Measurements from ENCODE around the gene HMGXB3.
"Not testable (repeated sequence)": the region's sequence is repeated elsewhere in the genome, so short reads cannot be mapped to it uniquely, and the experiment has no call there.

HMGXB3 gene

DNA sequence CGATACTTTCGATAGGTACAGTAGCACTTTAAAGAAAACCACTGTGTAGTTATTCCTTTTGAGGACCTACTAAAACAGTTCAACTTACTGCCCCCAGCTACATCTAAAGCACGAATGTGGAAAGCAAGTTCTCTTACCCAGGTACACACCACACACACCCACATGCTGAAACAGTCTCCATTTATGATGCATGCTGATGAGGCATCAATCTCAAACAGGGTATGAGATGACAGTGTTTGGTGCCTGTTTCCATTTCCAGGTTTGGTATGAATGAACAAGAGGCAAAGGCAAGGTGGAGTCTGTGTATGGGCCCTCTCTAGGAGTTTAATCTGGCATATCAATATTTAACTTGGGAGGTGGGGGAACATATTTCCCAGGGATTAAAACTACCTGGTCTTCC, 13.9 kb downstream of the HMGXB3 start:
- ATAC-seq (replicated peaks; ENCODE audit: extremely low read depth, poor library complexity, severe bottlenecking) (no peak), DNase-seq (ENCODE audit: low spot score in 2 of 2) (no peak)
- Mint-ChIP-seq H3K27ac (ENCODE audit: low read depth) (no peak overlapping the region), H3K36me3 (ENCODE audit: insufficient read depth) (peaks cover 58% of the 10 kb centered on the region), H3K4me1 (no peaks in the 10 kb centered on the region), H3K9me3 (no peaks in the 10 kb centered on the region), H3K27me3 (no peaks in the 10 kb centered on the region), H3K4me3 (no peak overlapping the region)

DNA sequence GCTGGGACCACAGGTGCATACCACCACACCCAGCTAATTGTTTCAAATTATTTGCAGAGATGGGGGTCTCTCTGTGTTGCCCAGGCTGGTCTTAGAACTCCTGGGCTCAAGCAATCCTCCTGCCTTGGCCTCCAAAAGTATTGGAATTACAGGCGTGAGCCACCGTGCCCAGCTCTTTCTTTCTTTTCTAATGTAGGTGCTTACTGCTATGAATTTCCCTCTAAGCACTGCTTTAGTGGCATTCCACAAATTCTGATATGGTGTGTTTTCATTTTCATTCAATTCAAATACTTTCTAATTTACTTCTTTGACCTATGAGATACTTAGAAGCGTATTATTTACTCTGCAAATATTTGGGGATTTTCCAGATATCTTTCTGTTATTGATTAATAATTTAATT, 14.9 kb downstream of the HMGXB3 start:
- H3K4me3 Mint-ChIP-seq: no peak overlapping the region
- no peaks in the 10 kb centered on the region for H3K9me3 Mint-ChIP-seq
- no peaks in the 10 kb centered on the region for H3K27me3 Mint-ChIP-seq
- H3K27ac Mint-ChIP-seq (ENCODE audit: low read depth): no peak overlapping the region
- no peak for DNase-seq (ENCODE audit: low spot score in 2 of 2)
- no peak for ATAC-seq (replicated peaks; ENCODE audit: extremely low read depth, poor library complexity, severe bottlenecking)
- peaks cover 61% of the 10 kb centered on the region for H3K36me3 Mint-ChIP-seq (ENCODE audit: insufficient read depth)
- no peaks in the 10 kb centered on the region for H3K4me1 Mint-ChIP-seq

DNA sequence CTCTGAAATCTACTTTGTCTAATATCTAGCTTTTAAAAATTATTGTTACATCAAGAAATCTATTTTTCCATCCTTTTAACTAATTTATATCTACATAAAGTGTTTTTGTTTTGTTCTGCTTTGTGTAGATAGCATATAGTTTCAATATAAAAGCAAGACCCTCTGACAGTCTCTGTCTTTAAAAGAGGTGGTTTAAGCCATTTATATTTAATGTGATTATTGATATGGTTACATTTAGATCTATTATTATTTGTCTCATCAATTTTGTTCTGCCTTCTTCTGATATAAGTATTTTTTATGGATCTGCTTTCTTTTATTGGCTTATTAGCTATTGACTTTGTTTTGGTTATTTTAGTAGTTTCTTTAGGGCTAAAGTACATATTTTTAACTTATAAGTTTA, 16.0 kb downstream of the HMGXB3 start:
- no peak for ATAC-seq (replicated peaks; ENCODE audit: extremely low read depth, poor library complexity, severe bottlenecking)
- Mint-ChIP-seq H3K4me3 (no peak overlapping the region), H3K27me3 (no peaks in the 10 kb centered on the region), H3K4me1 (no peaks in the 10 kb centered on the region), H3K36me3 (ENCODE audit: insufficient read depth) (peaks cover 65% of the 10 kb centered on the region), H3K9me3 (no peaks in the 10 kb centered on the region), H3K27ac (ENCODE audit: low read depth) (no peak overlapping the region)
- no peak for DNase-seq (ENCODE audit: low spot score in 2 of 2)

DNA sequence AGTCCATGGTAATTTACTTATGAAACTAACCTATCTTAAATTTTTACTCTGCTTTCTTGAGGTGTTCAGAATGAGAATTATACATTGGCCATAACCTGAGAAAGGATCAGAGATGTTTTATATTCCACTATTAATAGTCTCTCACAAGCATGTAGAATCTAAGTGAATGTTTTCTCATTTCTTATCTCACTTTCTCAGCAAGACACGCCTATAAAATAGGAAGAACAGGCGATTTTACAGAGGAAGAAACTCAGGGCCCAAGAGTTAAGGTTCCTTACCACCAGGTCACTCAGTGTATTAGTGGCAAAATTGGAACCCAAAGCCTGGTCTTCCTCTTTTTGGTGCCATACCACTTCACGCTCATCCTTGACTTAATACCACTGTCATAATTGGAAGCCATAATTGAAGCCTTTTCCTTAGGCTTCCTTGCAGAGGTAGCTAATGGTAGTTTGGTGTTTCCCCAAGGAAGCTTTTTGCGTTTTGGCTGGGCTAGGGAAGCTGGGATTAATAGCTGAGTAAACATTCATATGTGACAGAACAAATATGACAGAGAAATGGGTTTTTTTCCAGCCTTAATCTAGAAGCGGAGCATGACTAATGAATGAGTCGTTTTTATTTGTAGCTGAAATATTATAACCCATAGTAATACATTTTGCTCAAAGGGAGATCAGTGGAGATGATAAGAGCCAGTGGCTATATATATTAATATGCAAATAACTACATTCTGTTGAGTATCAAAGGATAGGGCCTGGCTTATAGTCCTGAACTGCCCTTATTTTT, 16.9 kb downstream of the HMGXB3 start:
- Mint-ChIP-seq H3K9me3 (no peaks in the 10 kb centered on the region), H3K4me3 (no peak overlapping the region), H3K27ac (ENCODE audit: low read depth) (no peak overlapping the region), H3K4me1 (no peaks in the 10 kb centered on the region), H3K36me3 (ENCODE audit: insufficient read depth) (peaks cover 68% of the 10 kb centered on the region), H3K27me3 (no peaks in the 10 kb centered on the region)
- ATAC-seq (replicated peaks; ENCODE audit: extremely low read depth, poor library complexity, severe bottlenecking) (no peak), DNase-seq (ENCODE audit: low spot score in 2 of 2) (no peak)

DNA sequence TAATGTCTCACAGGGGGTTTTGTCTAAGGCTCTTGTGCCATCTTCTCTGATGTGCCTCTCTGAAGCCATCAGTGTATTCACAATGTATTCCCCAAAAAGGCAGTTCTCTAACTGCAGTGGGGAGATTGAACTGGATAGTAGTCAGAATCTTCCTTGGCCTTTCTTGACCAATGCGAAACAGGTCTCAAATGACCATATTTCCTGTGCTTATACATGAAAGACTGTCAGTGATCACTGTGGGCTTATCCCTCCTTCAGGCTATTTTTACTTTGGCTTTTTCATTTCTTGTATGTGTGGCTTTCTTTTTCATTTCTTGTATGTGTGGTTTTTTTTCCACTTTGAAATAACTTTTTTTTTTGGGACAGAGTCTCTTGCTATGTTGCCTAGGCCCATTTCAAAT, 19.7 kb downstream of the HMGXB3 start:
- Mint-ChIP-seq H3K4me1 (no peaks in the 10 kb centered on the region), H3K27ac (ENCODE audit: low read depth) (no peak overlapping the region), H3K9me3 (no peaks in the 10 kb centered on the region), H3K36me3 (ENCODE audit: insufficient read depth) (peaks cover 70% of the 10 kb centered on the region), H3K4me3 (no peak overlapping the region), H3K27me3 (no peaks in the 10 kb centered on the region)
- ATAC-seq (replicated peaks; ENCODE audit: extremely low read depth, poor library complexity, severe bottlenecking) (no peak), DNase-seq (ENCODE audit: low spot score in 2 of 2) (no peak)

DNA sequence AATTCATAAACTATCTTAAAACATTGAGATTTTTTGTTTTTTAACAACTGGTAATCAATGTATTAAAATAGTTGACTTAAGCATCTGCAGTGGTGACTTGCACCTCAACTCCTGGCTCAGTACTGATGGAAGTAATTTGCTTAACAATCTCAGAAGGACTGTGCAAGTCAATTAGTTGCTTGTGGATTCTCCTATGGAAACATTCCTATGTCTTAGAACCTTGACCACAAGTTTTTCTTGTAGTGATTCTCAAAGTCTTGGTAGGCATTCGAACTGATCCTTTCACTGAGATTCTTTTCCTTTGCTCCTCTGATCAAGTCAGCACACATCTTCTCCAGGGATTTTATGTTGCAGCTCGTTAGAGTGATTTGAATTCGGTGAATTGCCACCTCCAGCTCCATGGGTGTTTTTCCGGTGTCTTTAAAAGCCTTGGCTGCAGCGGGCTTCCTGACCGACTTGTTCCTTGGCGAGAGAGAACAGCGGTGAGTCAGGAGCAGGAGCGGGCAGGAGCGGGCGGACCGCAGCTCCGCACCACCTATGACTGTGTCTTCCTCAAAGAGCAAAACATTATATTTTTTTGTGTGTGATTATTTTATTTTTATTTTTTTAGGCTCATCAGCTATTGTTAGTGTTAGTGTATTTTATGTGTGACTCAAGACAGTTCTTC, 21.1 kb downstream of the HMGXB3 start:
- no peak for ATAC-seq (replicated peaks; ENCODE audit: extremely low read depth, poor library complexity, severe bottlenecking)
- Mint-ChIP-seq H3K4me3 (no peak overlapping the region), H3K27me3 (no peaks in the 10 kb centered on the region)

DNA sequence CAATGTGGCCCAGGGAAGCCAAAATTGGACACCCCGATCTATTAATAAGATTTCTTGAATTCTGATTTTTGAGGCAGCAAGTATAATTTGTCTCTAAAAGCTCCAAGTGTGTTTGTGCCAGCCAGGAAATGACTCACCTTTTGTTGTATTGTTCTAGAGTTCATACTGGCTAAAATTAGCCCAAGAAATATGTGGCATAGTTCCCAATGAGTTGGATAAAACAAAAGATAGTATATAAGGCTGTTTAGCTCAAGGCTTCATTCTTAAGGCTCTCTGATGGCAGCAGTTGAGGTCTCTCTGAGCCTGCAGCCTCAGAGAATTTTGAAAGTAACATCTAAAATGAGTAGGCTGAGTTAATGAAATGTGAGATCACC, 21.6 kb downstream of the HMGXB3 start:
- Mint-ChIP-seq H3K27me3 (no peaks in the 10 kb centered on the region), H3K4me1 (no peaks in the 10 kb centered on the region), H3K4me3 (no peak overlapping the region), H3K36me3 (ENCODE audit: insufficient read depth) (peaks cover 74% of the 10 kb centered on the region), H3K9me3 (no peaks in the 10 kb centered on the region), H3K27ac (ENCODE audit: low read depth) (no peak overlapping the region)
- ATAC-seq (replicated peaks; ENCODE audit: extremely low read depth, poor library complexity, severe bottlenecking) (no peak), DNase-seq (ENCODE audit: low spot score in 2 of 2) (no peak)

More for the DNA sequence above, 21.1 kb downstream of the HMGXB3 start:
- Mint-ChIP-seq H3K4me1 (no peaks in the 10 kb centered on the region), H3K27ac (ENCODE audit: low read depth) (no peak overlapping the region), H3K36me3 (ENCODE audit: insufficient read depth) (peaks cover 75% of the 10 kb centered on the region), H3K9me3 (no peaks in the 10 kb centered on the region)
- no peak for DNase-seq (ENCODE audit: low spot score in 2 of 2)

DNA sequence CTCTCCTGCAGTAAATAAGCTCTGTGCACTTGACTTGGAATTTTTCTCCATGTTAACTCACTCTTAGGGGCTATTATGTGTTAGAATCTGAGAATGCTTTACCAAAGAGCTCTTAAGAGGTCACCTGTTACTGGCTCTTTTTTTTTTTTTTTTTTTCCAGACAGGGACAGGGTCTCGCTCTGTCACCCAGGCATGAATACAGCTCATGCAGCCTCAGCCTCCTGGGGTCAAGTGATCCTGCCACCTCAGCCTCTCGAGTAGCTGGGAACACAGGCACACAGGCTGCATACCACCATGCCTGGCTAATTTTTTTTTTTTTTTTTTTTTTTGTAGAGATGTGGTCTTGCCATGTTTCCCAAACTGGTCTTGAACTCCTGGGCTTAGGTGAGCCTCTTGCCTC, 22.1 kb downstream of the HMGXB3 start:
- Mint-ChIP-seq H3K36me3 (ENCODE audit: insufficient read depth) (peaks cover 74% of the 10 kb centered on the region), H3K27me3 (no peaks in the 10 kb centered on the region), H3K4me3 (no peak overlapping the region), H3K4me1 (no peaks in the 10 kb centered on the region), H3K27ac (ENCODE audit: low read depth) (no peak overlapping the region), H3K9me3 (no peaks in the 10 kb centered on the region)
- DNase-seq (ENCODE audit: low spot score in 2 of 2) (no peak), ATAC-seq (replicated peaks; ENCODE audit: extremely low read depth, poor library complexity, severe bottlenecking) (no peak)

GRCh38 chr5:150023136-150023535, 22.6 kb downstream of the HMGXB3 start:
- no peak overlapping the region for H3K27ac Mint-ChIP-seq (ENCODE audit: low read depth)
- DNase-seq (ENCODE audit: low spot score in 2 of 2): no peak
- ATAC-seq (replicated peaks; ENCODE audit: extremely low read depth, poor library complexity, severe bottlenecking): no peak
- H3K4me1 Mint-ChIP-seq: no peaks in the 10 kb centered on the region
- H3K4me3 Mint-ChIP-seq: no peak overlapping the region
- no peaks in the 10 kb centered on the region for H3K27me3 Mint-ChIP-seq
- H3K9me3 Mint-ChIP-seq: no peaks in the 10 kb centered on the region
- peaks cover 76% of the 10 kb centered on the region for H3K36me3 Mint-ChIP-seq (ENCODE audit: insufficient read depth)

- Mint-ChIP-seq H3K9me3 (no peaks in the 10 kb centered on the region), H3K4me1 (no peaks in the 10 kb centered on the region), H3K4me3 (no peak overlapping the region), H3K27me3 (no peaks in the 10 kb centered on the region), H3K27ac (ENCODE audit: low read depth) (no peak overlapping the region), H3K36me3 (ENCODE audit: insufficient read depth) (peaks cover 74% of the 10 kb centered on the region)
- ATAC-seq (replicated peaks; ENCODE audit: extremely low read depth, poor library complexity, severe bottlenecking) (no peak), DNase-seq (ENCODE audit: low spot score in 2 of 2) (no peak)
These were observed 23.9 kb downstream of the HMGXB3 start for GRCh38 chr5:150024346-150024984.

GRCh38 chr5:150026682-150027172, 26.2 kb downstream of the HMGXB3 start:
- Mint-ChIP-seq H3K4me1 (no peaks in the 10 kb centered on the region), H3K27me3 (no peaks in the 10 kb centered on the region), H3K27ac (ENCODE audit: low read depth) (no peak overlapping the region), H3K9me3 (no peaks in the 10 kb centered on the region), H3K4me3 (no peak overlapping the region), H3K36me3 (ENCODE audit: insufficient read depth) (peaks cover 71% of the 10 kb centered on the region)
- DNase-seq (ENCODE audit: low spot score in 2 of 2) (no peak), ATAC-seq (replicated peaks; ENCODE audit: extremely low read depth, poor library complexity, severe bottlenecking) (no peak)

- not testable (repeated sequence) for H3K27ac Mint-ChIP-seq (ENCODE audit: low read depth); H3K27me3 Mint-ChIP-seq; H3K4me3 Mint-ChIP-seq; H3K4me1 Mint-ChIP-seq; ATAC-seq (replicated peaks; ENCODE audit: extremely low read depth, poor library complexity, severe bottlenecking); DNase-seq (ENCODE audit: low spot score in 2 of 2); H3K9me3 Mint-ChIP-seq
- peaks cover 62% of the 10 kb centered on the region for H3K36me3 Mint-ChIP-seq (ENCODE audit: insufficient read depth)
These were observed 27.5 kb downstream of the HMGXB3 start for GRCh38 chr5:150028047-150028446.

GRCh38 chr5:150033334-150033733, 32.8 kb downstream of the HMGXB3 start:
- ATAC-seq (replicated peaks; ENCODE audit: extremely low read depth, poor library complexity, severe bottlenecking): no peak
- no peak overlapping the region for H3K4me3 Mint-ChIP-seq
- no peaks in the 10 kb centered on the region for H3K9me3 Mint-ChIP-seq
- H3K27ac Mint-ChIP-seq (ENCODE audit: low read depth): no peak overlapping the region
- DNase-seq (ENCODE audit: low spot score in 2 of 2): no peak
- no peaks in the 10 kb centered on the region for H3K4me1 Mint-ChIP-seq
- no peaks in the 10 kb centered on the region for H3K27me3 Mint-ChIP-seq
- H3K36me3 Mint-ChIP-seq (ENCODE audit: insufficient read depth): peaks cover 60% of the 10 kb centered on the region
